SK-N-SH (cell line): ENCODE data around the gene CRK. TPM values are rescaled to one million over a fixed set of nuclear protein-coding genes. Genes with fewer than 3 reads are reported as not detected.
A peak's percentile ranks its signal among the peaks of the same experiment; 100 is the strongest.
"Not testable (repeated sequence)": the region's sequence is repeated elsewhere in the genome, so short reads cannot be mapped to it uniquely, and the experiment has no call there.

Experiments
- CTCF ChIA-PET: fragments of 300-600, 350-600 bp; formaldehyde crosslinking; extraction: SDS; loops from one replicate; lab custom pipeline; 2021; lab: Yijun Ruan, JAX
- POLR2A ChIA-PET: fragments of 350-600 bp; sonication (Branson Sonifier 250); formaldehyde crosslinking; extraction: SDS; loops from one replicate; lab custom pipeline; 2020; ENCODE audit warnings: antibody characterized with exemption, inconsistent platforms; lab: Yijun Ruan, JAX
- DNase-seq: peaks from one replicate; pipeline ENCODE4 v3.0.0; 2012
- H2AFZ ChIP-seq: fragments of 200-600 bp; sonication (generic); 2 replicates; pipeline ENCODE4 v1.8.1; 2016; ENCODE audit warnings: antibody characterized with exemption, mild to moderate bottlenecking, low read depth
- H3F3A ChIP-seq: fragments of 200-600 bp; sonication (generic); replicated peaks from 2 replicates; pipeline ENCODE3; 2016; ENCODE audit warnings: antibody characterized with exemption, mild to moderate bottlenecking; ENCODE audit not compliant: insufficient read depth
- H3K27ac ChIP-seq, 2 experiments: fragments of 200-500 bp in 1 of 2; fragments of 200-600 bp in 1 of 2; sonication (Bioruptor generic) in 1 of 2; sonication (generic), shearing (Covaris generic) in 1 of 2; 2 replicates each; pipeline versions ENCODE4 v1.5.1 to v1.6.1; 2014 to 2016; ENCODE audit warnings: low read depth in 2 of 2, inconsistent platforms in 1 of 2, low read length in 1 of 2, mild to moderate bottlenecking in 1 of 2, mixed read lengths in 1 of 2
- H3K27me3 ChIP-seq: fragments of 200-600 bp; sonication (generic), shearing (Covaris generic); 2 replicates; pipeline ENCODE4 v1.6.1; 2016; ENCODE audit warnings: mixed run types; ENCODE audit not compliant: insufficient read depth
- H3K36me3 ChIP-seq, 2 experiments: fragments of 200-500 bp in 1 of 2; fragments of 200-600 bp in 1 of 2; sonication (Bioruptor generic) in 1 of 2; sonication (generic) in 1 of 2; replicated peaks in 1 of 2; 2 replicates each; pipeline versions ENCODE3 to v1.5.1; 2014 to 2016; ENCODE audit warnings: low read length in 1 of 2, mild to moderate bottlenecking in 1 of 2; ENCODE audit not compliant: insufficient read depth in 2 of 2, control insufficient read depth in 1 of 2
- H3K4me1 ChIP-seq, 2 experiments: fragments of 200-500 bp in 1 of 2; fragments of 200-600 bp in 1 of 2; sonication (Bioruptor generic) in 1 of 2; sonication (generic), shearing (Covaris generic) in 1 of 2; 2 replicates each; pipeline versions ENCODE4 v1.5.1 to v1.6.1; 2014 to 2016; ENCODE audit warnings: low read depth in 1 of 2, low read length in 1 of 2, mixed run types in 1 of 2; ENCODE audit not compliant: insufficient read depth in 2 of 2, control insufficient read depth in 1 of 2
- H3K4me2 ChIP-seq: fragments of 200-600 bp; sonication (generic), shearing (Covaris generic); 2 replicates; pipeline ENCODE4 v1.6.1; 2017; ENCODE audit warnings: mixed run types
- H3K4me3 ChIP-seq, 2 experiments: fragments of 200-500 bp in 1 of 2; fragments of 200-600 bp in 1 of 2; sonication (Bioruptor generic) in 1 of 2; sonication (generic), shearing (Covaris generic) in 1 of 2; 2 replicates each; pipeline versions ENCODE4 v1.5.1 to v1.8.1; 2014 to 2016; ENCODE audit warnings: low read depth in 2 of 2, inconsistent platforms in 1 of 2, low read length in 1 of 2, mild to moderate bottlenecking in 1 of 2, mixed read lengths in 1 of 2, moderate library complexity in 1 of 2
- H3K79me2 ChIP-seq: fragments of 200-600 bp; sonication (generic); 2 replicates; pipeline ENCODE4 v1.8.1; 2017; ENCODE audit warnings: mild to moderate bottlenecking; ENCODE audit not compliant: insufficient read depth
- H3K9ac ChIP-seq: fragments of 200-600 bp; sonication (generic); 2 replicates; pipeline ENCODE4 v1.6.1; 2017; ENCODE audit warnings: mixed run types
- H3K9me2 ChIP-seq: fragments of 200-600 bp; sonication (generic); 2 replicates; pipeline ENCODE4 v1.6.1; 2017; ENCODE audit warnings: mixed run types
- H3K9me3 ChIP-seq: fragments of 200-600 bp; sonication (generic); 2 replicates; pipeline ENCODE4 v1.6.1; 2017; ENCODE audit warnings: mixed run types, mild to moderate bottlenecking, moderate library complexity
- H4K20me1 ChIP-seq: fragments of 200-600 bp; sonication (generic); 2 replicates; pipeline ENCODE4 v1.6.1; 2017; ENCODE audit warnings: mild to moderate bottlenecking, mixed run types; ENCODE audit not compliant: insufficient read depth
- CHD2 ChIP-seq: fragments of 150-350 bp; IDR thresholded peaks from 2 replicates; pipeline ENCODE4 v1.6.1; 2018; ENCODE audit warnings: low read length; ENCODE audit not compliant: partially characterized antibody
- ELF1 ChIP-seq: IDR thresholded peaks from 2 replicates; pipeline ENCODE4 v1.4.0; 2012
- EZH2phosphoT487 ChIP-seq: fragments of 200-600 bp; sonication (generic); IDR thresholded peaks from 2 replicates; pipeline ENCODE4 v1.6.1; 2017; ENCODE audit warnings: low read depth, mixed run types, mild to moderate bottlenecking, antibody characterized with exemption, moderate library complexity, borderline replicate concordance
- FOSL2 ChIP-seq: IDR thresholded peaks from 2 replicates; pipeline ENCODE4 v1.4.0; 2012; ENCODE audit warnings: low read depth, mild to moderate bottlenecking, moderate library complexity, borderline replicate concordance
- FOXJ3 ChIP-seq: sonication (generic); formaldehyde crosslinking; IDR thresholded peaks from 2 replicates; pipeline ENCODE4 v1.5.1; 2020; ENCODE audit warnings: mild to moderate bottlenecking, missing genetic modification reagents
- GATA2 ChIP-seq: sonication (generic); formaldehyde crosslinking; IDR thresholded peaks from 2 replicates; pipeline ENCODE4 v1.5.0; 2020; ENCODE audit warnings: mild to moderate bottlenecking, missing genetic modification reagents
- JUND ChIP-seq: IDR thresholded peaks from 2 replicates; pipeline ENCODE4 v1.4.0; 2012
- MXI1 ChIP-seq: IDR thresholded peaks from 2 replicates; pipeline ENCODE4 v1.6.1; 2012; ENCODE audit warnings: mild to moderate bottlenecking, low read depth, low read length, improper control_type of control experiment
- NFIC ChIP-seq: IDR thresholded peaks from 2 replicates; pipeline ENCODE4 v1.4.0; 2012; ENCODE audit warnings: borderline replicate concordance
- NRF1 ChIP-seq: IDR thresholded peaks from 2 replicates; pipeline ENCODE4 v1.6.1; 2012; ENCODE audit warnings: low read depth, mild to moderate bottlenecking, low read length
- RAD21 ChIP-seq: IDR thresholded peaks from 2 replicates; pipeline ENCODE4 v1.6.1; 2012; ENCODE audit warnings: mild to moderate bottlenecking, low read length
- RCOR1 ChIP-seq: fragments of 150-350 bp; IDR thresholded peaks from 2 replicates; pipeline ENCODE4 v1.6.1; 2017; ENCODE audit warnings: antibody characterized with exemption, low read length
- SIN3A ChIP-seq: IDR thresholded peaks from 2 replicates; pipeline ENCODE4 v1.6.1; 2012; ENCODE audit warnings: low read depth, mild to moderate bottlenecking, low read length, moderate library complexity, borderline replicate concordance
- SMC3 ChIP-seq: IDR thresholded peaks from 2 replicates; pipeline ENCODE4 v1.6.1; 2012; ENCODE audit warnings: low read depth, low read length, improper control_type of control experiment
- TCF12 ChIP-seq: IDR thresholded peaks from 2 replicates; pipeline ENCODE4 v1.4.0; 2012
- TEAD4 ChIP-seq: IDR thresholded peaks from 2 replicates; pipeline ENCODE4 v1.4.0; 2012; ENCODE audit warnings: mild to moderate bottlenecking, borderline replicate concordance; ENCODE audit not compliant: insufficient read depth
- YY1 ChIP-seq: IDR thresholded peaks from 2 replicates; pipeline ENCODE4 v1.4.0; 2012; ENCODE audit warnings: low read depth, mild to moderate bottlenecking
- WGBS: methylation state at CpG from one replicate; pipeline ENCODE4 v1.1.6; 2017; ENCODE audit warnings: low lambda C conversion rate; 5-methylcytosine and 5-hydroxymethylcytosine counted together
- polyA plus RNA-seq, 3 experiments: library from polyadenylated mRNA; depleted of rRNA; stranded (reverse); fragments of >200 nt; gene quantifications; 2 replicates each; pipeline ENCODE4 v1.2.3, GENCODE V29; 2012
- TF ChIP-seq, protein P1 (sequence below): IDR thresholded peaks from 2 replicates; pipeline ENCODE4 v1.4.0; 2012; ENCODE audit warnings: low read depth
- TF ChIP-seq, protein P2 (sequence below): fragments of 150-350 bp; IDR thresholded peaks from 2 replicates; pipeline ENCODE4 v1.6.1; 2017; ENCODE audit warnings: antibody characterized with exemption, low read length, low read depth, borderline replicate concordance
- TF ChIP-seq, protein P3 (sequence below): IDR thresholded peaks from 2 replicates; pipeline ENCODE4 v1.6.1; 2012; ENCODE audit warnings: mild to moderate bottlenecking, low read depth, low read length, moderate library complexity

Gene CRK
- polyA plus RNA-seq, 1 of the 3 experiments (the other 2 are of a cell fraction) = 50.7 TPM

DNA sequence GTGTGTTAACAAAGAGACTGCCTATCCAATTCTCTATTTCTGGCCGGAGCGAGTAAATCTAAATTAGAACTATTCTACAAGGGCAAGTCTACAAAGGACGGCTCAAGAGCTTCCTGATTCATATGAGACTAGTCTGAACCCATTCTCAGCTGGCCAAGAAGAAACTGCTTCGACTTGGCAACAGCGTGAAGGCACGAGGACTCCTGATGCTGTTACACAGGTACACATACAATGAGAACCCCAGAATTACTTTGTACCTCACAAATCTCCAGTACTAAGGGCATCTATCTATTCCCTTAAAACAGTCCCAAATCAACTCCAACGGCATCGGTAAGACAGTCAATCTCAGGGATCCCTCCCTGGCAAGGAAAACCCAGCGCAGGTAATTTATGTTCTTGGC lies 1.5 kb downstream of the CRK start:
- H3F3A ChIP-seq = peaks cover 14% of the 10 kb centered on the region
- peaks cover 61% of the 10 kb centered on the region for H4K20me1 ChIP-seq
- WGBS = 35% methylated on average over 9 of the region's 9 CpGs
- no peaks in the 10 kb centered on the region for H3K9me2 ChIP-seq
- ChIA-PET CTCF (interaction anchor here (0.9 to 1.6 kb wide), 2 partner anchors 21 to 89 kb away, joined by 3 to 6 read pairs; no protein-coding TSS in a partner anchor), POLR2A (no interaction called here)
- H3K36me3 ChIP-seq = peaks cover 3 to 11% of the 10 kb centered on the region in 2 experiments
- peak overlapping the region; percentile 78 for H3K4me3 ChIP-seq
- H2AFZ ChIP-seq = no peak overlapping the region
- H3K9me3 ChIP-seq = no peaks in the 10 kb centered on the region
- H3K9ac ChIP-seq = peak overlapping the region; percentile 98
- H3K4me2 ChIP-seq = peak overlapping the region; percentile 91
- TF ChIP-seq EZH2phosphoT487 = no peak
- no peak for TF ChIP-seq NFIC
- no peak for TF ChIP-seq YY1
- no peak for TF ChIP-seq ELF1
- TF ChIP-seq JUND = no peak
- TF ChIP-seq, protein P1, sequence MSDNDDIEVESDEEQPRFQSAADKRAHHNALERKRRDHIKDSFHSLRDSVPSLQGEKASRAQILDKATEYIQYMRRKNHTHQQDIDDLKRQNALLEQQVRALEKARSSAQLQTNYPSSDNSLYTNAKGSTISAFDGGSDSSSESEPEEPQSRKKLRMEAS = no peak
- no peak for TF ChIP-seq TEAD4
- TF ChIP-seq TCF12 = no peak
- no peak for TF ChIP-seq GATA2 (CRISPR knock-in tag)
- no peak for TF ChIP-seq MXI1
- no peak for TF ChIP-seq FOSL2
- TF ChIP-seq RCOR1 = no peak
- TF ChIP-seq, protein P2, sequence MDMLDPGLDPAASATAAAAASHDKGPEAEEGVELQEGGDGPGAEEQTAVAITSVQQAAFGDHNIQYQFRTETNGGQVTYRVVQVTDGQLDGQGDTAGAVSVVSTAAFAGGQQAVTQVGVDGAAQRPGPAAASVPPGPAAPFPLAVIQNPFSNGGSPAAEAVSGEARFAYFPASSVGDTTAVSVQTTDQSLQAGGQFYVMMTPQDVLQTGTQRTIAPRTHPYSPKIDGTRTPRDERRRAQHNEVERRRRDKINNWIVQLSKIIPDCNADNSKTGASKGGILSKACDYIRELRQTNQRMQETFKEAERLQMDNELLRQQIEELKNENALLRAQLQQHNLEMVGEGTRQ = no peak
- no peak for TF ChIP-seq SIN3A
- TF ChIP-seq, protein P3, sequence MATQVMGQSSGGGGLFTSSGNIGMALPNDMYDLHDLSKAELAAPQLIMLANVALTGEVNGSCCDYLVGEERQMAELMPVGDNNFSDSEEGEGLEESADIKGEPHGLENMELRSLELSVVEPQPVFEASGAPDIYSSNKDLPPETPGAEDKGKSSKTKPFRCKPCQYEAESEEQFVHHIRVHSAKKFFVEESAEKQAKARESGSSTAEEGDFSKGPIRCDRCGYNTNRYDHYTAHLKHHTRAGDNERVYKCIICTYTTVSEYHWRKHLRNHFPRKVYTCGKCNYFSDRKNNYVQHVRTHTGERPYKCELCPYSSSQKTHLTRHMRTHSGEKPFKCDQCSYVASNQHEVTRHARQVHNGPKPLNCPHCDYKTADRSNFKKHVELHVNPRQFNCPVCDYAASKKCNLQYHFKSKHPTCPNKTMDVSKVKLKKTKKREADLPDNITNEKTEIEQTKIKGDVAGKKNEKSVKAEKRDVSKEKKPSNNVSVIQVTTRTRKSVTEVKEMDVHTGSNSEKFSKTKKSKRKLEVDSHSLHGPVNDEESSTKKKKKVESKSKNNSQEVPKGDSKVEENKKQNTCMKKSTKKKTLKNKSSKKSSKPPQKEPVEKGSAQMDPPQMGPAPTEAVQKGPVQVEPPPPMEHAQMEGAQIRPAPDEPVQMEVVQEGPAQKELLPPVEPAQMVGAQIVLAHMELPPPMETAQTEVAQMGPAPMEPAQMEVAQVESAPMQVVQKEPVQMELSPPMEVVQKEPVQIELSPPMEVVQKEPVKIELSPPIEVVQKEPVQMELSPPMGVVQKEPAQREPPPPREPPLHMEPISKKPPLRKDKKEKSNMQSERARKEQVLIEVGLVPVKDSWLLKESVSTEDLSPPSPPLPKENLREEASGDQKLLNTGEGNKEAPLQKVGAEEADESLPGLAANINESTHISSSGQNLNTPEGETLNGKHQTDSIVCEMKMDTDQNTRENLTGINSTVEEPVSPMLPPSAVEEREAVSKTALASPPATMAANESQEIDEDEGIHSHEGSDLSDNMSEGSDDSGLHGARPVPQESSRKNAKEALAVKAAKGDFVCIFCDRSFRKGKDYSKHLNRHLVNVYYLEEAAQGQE = no peak
- TF ChIP-seq RAD21 = no peak
- TF ChIP-seq FOXJ3 (CRISPR knock-in tag) = no peak
- no peak for TF ChIP-seq SMC3
- no peak for TF ChIP-seq CHD2
- TF ChIP-seq NRF1 = no peak
- H3K27me3 ChIP-seq = no peaks in the 10 kb centered on the region
- peaks cover 65% of the 10 kb centered on the region for H3K79me2 ChIP-seq
- H3K27ac ChIP-seq = peak overlapping the region in 1 of 2 experiments; percentile 92; a peak in 2 of 4 replicates
- DNase-seq = no peak
- peaks cover 0 to 8% of the 10 kb centered on the region in 2 experiments; a peak in 1 of 4 replicates for H3K4me1 ChIP-seq

DNA sequence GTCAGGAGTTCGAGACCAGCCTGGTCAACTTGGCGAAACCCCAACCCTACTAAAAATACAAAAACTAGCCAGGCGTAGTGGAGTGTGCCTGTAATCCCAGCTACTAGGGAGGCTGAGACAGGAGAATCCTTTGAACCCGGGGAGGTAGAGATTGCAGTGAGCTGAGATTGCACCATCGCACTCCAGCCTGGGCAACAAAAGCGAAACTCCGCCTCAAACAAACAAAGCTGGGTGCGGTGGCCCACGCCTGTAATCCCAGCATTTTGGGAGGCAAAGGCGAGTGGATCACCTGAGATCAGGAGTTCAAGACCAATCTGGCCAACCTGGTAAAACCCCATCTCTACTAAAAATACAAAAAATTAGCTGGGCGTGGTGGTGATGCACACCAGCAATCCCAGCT lies 2.3 kb downstream of the CRK start:
- CTCF ChIA-PET = interaction anchor here (0.6 to 0.9 kb wide), 2 partner anchors 15 to 88 kb away, joined by 3 to 6 read pairs; no protein-coding TSS in a partner anchor
- H3K4me2 ChIP-seq, H2AFZ ChIP-seq, H3K4me1 ChIP-seq, H3K9me2 ChIP-seq, H3K4me3 ChIP-seq, H3K9me3 ChIP-seq, H3K27me3 ChIP-seq, H3K27ac ChIP-seq, H3K9ac ChIP-seq, POLR2A ChIA-PET, DNase-seq: not testable (repeated sequence)
- Histone ChIP-seq H3K79me2 (peaks cover 73% of the 10 kb centered on the region), H3F3A (peaks cover 16% of the 10 kb centered on the region), H4K20me1 (peaks cover 69% of the 10 kb centered on the region), H3K36me3 (peaks cover 3 to 11% of the 10 kb centered on the region in 2 experiments)
- 94% methylated on average over 11 of the region's 11 CpGs for WGBS
